ENCODE data around the gene SDK1.
"Not testable (repeated sequence)": the region's sequence is repeated elsewhere in the genome, so short reads cannot be mapped to it uniquely, and the experiment has no call there.

The SDK1 gene

DNA sequence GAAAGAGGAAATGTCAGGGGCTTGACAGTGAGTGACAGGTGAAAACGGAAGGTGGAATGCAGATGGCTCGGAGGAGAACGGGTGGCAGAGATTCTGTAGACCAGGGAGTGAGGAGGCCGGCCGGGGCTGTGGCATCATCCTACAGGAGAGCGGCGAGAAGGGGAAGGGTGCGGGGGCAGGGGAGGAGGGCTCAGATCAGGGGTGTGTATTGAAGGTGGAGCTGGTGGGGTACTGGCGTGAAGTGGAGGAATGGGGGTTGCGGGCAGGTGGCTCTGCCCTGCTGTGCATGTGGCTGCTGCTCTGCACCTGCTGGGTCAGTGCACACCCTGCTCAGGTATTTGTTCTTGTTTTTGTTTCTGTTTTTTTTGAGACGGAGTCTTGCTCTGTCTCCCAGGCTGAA, 910.2 kb downstream of the SDK1 start:
- no peak for DNase-seq

DNA sequence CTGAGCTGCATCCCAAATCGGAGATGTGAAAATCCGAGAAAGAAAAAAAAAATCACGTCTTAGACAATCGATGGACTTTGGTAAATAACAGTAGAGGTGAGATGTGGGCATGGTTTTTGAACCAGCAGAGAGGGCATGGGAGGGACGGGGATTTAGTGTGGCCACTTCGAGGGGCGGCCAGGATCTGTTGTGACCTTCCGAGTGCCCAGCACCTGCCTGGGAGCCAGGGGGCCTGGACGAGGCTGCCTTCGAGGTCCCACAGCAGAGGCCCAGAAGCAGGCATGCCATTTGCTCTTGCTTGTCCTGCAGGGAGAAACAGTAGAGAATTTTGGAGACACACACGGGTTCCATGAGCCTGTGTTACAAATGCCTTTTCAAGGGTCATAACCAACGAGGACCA, 911.3 kb downstream of the SDK1 start:
- no peak for DNase-seq

DNA sequence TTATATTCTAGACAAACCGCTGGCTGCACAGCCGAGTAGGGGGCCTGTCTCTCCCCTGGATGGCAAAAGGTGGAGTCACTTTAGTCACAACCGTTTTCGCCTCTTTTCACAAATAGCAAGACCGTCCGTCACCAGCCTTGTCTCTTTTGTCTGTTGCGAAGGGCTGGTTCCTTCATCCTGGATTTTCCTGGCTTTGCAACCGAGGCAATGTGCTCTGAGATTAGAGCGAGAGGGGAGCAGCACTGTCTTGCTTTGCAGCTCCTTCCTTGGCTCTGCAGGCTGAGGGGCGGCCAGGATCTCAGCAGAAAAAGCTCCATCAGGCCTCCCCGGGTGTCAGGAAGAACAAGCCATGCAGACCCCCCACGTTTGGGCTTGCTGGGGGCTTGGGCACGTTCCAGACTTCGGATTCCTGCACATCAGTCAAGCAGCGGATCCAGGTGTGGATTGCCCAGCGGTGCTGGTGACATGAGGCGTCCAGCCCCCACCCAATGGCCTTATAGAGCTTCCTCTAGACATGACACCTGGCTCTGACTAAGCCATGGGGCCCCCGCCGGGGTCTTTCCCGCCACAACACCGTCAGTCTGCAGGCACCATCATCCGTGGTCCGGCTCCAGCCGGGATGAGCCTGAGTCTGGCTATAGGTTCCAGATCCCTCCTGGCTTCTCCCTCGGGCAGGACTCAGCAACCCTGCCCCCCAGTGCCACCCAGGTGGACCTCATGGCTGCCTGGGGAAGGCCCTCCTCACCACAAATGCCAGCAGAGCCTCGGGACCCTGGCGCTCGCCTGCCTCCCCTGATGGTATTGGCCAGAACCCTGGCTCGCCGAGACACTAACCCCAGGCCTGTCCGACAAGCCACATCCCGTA, 913.5 kb downstream of the SDK1 start:
- DNase-seq = no peak

DNA sequence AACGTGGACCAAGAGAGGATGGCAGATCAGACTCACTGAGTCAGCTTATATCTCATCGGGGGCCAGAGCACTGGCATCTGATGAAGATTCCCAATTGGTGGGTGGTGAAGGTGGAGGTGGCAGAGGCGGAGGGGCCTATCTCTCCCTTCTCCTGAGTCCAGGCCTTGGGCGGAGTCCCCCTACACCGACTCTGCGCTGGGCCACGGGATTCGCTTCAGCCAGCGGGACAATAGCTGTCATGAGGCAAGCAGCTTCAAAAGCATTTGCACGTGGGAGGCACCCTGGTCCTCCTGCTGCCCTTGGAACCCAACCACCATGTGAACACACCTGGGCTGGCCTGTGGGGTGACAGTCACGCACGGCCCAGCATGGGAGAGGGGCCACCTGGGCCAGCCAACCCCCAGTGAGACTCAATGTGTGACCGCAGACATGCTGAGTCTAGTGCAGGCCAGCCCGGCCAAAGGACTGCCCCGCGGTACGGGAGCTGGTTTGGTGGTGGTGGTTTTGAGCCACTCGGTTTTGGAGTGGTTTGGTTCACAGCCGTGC, 914.2 kb downstream of the SDK1 start:
- DNase-seq = no peak

DNA sequence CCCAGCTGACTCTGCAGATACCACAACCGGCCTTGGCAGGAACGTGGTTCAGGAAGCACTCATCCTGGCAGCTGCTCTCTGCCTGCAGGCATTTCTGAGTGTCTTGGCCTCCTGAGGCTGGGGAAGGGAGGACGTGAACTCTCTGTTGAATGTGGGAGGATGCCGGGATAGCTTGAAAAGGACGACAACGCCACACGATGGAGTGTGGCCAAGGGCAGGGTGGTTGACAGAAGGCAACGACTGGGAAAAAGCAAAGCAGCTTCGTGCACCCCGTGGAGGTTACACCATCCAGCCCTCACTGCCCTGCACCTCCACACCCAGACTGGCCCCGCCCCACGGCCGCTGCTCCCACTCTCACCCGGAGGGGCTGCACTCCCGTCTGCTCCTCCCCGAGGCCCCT, 915.0 kb downstream of the SDK1 start:
- no peak for DNase-seq

DNA sequence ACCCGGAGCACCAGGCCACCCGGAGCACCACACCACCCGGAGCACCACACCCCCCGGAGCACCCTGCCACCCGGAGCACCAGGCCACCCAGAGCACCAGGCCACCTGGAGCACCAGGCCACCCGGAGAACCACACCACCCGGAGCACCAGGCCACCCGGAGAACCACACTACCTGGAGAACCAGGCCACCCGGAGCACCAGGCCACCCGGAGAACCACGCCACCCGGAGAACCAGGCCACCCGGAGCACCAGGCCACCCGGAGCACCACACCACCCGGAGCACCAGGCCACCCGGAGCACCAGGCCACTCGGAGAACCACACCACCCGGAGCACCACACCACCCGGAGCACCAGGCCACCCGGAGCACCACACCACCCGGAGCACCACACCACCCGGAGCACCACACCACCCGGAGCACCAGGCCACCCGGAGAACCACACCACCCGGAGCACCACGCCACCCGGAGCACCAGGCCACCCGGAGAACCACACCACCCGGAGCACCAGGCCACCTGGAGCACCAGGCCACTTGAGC, 916.1 kb downstream of the SDK1 start:
- DNase-seq = not testable (repeated sequence)

DNA sequence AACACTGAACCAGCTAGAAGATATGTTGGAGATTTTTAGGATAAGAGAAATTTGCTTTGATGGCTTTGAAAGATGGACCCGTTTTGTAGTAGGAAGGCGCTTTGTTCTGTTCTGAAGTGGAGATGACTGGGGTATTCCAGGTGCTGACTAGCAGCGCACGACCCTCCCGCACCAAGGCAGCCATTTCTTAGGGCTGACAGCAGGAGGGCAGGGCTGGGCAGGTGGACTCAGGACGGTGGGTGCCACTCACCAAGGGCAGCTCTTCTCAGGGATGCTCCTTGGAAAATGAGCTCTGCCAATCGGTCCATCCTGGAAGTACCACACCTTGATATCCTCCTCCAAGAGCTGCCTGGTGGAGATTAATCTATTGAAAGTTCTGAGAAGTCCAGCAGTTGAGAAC, 917.4 kb downstream of the SDK1 start:
- no peak for DNase-seq

DNA sequence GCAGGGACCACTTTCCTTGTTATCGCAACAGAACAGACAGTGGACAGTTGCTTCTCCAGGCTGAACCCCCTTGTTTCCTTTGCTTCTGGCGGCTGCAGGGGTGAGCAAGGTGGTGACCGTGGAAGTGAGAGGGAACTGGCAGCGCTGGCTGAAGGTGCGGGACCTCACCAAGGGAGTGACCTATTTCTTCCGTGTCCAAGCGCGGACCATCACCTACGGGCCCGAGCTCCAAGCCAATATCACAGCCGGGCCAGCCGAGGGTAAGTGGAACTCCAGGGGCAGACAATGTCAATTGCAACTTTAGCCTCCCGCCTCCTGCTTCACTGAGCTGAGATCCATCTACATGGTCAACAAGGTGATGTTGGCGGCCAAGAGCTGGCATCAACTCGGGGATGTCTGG, 919.0 kb downstream of the SDK1 start:
- no peak for DNase-seq

DNA sequence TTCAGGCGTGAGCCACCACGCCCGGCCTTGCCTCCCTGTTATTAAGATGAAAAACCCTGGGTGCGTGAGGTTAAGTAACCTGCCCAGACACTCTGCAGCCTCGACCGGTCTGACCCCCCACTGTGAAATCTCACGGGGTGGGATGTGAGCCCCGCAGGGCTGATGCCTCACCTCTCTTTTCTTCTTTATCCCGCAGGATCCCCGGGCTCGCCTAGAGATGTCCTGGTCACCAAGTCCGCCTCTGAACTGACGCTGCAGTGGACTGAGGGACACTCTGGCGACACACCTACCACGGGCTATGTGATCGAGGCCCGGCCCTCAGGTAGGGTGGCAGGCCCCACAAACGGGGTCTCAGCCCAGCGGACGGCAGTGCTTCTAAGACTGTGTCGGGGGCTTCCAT, 920.0 kb downstream of the SDK1 start:
- DNase-seq = no peak

DNA sequence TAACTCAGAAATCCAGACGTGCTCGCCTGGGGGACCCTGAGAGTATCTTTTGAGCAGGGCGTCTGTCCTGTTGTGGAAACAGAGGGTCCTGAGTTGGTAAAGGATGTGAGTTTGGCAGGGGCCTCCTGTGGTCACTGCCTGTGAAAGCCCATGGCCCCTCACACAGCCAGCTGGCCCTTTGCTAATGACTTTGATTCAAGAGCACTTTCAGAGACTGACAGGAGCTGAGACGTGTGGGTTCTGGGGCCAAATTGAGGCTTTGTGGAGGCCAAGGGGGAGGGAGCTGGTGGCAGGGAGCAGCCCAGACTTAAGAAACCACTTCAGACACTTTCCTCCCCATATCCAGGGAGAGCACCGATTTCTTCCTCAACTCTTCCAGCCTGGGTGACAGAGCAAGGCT, 921.6 kb downstream of the SDK1 start:
- DNase-seq = no peak

DNA sequence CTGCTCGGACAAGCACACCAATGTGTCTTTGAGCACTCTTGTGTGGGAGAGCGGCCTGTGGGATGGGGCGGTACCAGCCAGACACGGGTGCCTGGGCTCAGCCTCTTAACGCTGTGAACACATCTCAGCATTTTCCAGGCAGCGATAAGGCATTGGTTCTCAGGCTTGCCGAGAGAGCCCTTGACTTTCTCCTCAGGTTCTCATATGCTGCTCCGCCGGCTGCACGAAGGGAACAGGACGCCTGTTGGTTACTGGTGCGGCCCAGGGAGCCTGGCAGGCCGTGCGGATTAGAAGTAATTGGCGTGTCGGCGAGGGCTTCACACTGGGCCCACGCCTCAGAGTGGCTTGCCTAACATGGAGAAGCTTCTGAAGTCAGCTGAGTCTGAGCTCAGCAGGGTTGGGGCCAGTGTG, 924.3 kb downstream of the SDK1 start:
- no peak for DNase-seq

DNA sequence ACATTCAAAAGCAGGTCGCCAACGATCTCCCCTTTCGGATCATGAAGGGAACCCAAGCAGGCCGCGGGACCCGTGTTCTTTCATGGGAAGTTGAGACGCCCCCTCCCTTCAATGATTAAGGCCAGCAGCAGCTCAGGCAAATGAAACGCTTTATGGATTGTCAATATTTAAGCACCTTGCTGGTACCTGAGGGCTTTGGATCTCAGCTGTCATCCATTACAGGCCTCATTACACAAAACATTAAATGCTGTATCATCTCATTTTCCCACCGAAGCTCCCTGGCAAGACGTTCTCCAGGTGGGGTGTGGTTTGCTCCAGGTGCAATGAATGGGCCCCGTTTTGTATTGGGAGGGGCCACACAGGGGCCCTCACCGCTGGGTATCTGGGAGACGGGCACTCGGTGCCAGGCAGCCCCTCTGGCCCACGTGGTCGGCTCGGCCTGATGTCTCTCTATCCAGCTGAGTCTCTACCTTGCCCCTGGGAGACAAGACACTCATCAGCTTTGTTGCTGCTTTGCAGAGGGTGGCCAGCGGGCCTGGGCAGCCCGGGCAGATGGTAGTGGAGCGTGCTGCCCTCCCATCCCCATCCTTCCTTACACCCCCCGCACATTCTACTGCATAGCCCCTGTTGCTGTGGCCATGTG, 925.0 kb downstream of the SDK1 start:
- DNase-seq = no peak

DNA sequence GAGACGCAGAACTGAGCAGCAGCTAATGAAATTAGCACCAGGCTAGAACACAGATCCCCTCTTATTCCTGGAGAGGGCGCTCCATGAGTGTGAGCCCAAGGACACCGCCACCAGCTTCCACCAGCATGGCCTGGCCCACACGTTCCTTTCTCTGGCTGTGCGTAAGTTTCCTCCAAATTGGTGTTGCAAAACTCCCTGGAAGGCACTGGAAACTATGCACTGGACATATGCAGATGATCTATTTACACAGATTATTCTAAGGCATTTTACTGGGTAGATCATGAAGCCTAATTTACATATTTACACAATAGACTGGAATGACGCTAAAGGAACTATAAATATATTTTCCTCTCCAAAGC, 925.5 kb downstream of the SDK1 start:
- no peak for DNase-seq

DNA sequence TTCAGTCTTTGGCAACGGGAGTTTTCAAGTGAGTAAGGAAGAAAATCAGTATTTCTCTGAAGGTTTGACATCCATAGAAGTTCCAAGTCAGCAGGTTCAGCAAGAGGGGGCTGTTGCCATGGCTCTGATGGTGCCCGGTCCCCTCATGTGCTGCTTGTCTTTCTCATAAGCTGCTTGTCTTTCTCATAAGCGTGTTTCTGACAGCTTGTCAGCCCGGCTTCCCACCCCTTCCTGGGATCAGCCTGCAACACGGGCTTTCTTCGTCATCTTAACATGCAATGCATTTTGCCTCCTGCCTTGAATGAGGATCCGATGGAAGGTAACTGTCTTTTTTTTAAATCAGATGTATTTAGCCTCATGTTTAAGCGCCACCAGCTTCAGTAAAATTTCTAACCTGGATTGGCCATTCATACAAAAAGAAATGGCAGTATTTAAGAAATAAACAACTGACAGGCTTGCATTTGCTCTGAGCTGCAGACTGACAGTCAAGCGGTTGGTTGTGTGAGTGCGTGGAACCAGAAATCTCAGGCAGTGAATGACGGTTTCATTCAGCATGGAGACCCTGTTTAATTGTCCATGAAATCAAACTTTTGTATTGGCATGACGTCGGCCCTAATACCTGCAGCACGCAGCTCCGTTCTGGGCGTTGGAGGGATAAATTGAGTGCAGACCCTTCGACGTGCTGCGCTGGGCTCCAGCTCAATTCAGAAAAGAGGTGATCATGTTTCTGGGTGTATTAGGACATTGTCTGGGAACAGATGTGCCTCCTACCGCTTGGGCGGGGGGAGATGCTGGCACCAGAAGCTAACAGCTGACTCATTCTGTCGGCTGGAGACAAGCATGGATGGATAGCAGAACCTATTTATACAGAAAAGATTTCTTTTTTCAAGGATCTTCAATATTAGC, 926.3 kb downstream of the SDK1 start:
- no peak for DNase-seq

DNA sequence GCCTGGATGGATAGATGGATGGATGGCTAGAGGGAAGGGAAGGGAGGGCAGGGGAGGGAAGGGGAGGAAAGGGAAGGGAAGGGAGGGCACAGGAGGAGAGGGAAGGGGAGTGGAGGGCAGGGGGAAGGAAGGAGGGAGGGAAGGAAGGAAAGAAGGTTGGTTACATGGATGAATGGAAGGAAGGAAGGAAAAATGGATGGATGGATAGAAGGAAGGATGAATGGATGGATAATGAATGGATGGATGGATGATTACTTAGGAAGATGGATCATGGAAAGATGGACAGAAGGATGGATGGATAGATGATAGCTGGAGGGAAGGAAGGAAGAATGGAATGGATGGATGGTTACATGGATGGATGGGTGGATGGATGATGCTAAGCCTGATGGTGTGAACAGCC, 929.3 kb downstream of the SDK1 start:
- DNase-seq = no peak

DNA sequence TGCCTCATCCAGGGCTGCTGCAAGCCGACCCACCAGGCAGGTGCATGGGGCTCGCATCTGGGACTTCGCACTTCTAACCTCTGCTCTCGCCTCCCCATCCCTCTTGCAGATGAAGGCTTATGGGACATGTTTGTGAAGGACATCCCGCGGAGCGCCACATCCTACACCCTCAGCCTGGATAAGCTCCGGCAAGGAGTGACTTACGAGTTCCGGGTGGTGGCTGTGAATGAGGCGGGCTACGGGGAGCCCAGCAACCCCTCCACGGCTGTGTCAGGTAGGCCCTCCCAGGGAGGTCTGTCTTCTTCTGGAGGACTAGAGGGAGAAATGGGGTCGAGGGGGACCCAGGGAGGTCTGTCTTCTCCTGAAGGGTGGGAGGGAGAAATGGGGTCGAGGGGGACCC, 932.1 kb downstream of the SDK1 start:
- DNase-seq = no peak

DNA sequence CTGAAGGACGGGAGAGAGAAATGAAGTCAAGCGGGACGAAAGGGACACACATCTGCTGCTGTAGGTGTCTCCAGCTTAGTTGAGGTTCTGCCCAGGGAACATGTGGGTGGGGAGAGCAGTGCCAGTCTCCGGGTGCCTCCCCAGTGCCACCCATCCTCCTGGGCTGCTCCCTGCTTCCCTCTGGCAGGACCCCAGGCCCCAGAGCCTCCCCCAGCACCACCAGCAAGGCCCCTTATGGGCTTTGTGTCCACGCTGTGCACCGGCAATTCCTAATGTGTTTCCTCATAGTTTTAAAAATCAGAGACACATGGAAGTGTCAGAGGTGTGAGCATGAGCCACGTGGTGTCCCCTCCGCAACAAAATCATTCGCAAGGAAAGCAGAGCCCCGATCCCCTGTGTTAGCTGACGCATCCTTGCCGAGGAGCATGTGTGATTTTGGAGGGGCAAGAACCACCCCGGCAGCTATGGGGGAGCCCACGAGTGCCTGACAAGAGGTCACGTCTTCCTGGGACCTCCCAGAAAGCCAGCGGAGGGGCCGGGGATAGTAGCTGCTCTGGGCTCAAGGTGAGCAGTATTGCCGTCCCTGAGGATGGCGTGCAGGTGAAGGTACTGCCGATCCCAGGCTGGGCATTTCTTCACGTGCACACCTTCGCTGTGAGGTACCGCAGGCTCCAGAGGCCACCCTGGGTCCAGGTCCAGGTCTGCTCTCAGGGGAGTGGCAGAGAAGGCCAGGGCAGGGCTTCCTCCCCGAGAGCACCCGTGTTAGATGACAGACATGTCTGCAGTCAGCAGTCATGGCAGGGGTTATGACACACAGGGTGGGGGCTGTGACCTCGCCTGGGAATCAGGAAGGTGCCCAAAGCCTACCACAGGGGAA, 932.8 kb downstream of the SDK1 start:
- DNase-seq = no peak

DNA sequence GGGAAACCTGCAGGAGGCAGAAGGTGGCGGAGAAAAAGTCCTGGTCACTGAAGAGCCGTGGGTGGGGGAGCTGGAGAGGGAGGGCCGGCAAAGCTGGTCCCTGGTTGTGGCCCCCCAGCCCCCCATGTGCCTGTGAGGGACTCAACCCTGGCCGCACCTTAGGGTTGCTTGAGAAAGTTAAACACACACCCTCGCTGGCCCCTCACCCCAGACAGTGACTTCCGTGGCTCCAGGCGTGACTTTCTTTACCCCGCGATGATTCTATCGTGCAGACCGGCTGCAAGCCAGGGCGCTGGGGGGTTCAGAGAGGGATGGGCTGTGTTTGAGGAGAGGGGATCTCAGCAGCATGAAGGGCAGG, 933.4 kb downstream of the SDK1 start:
- DNase-seq = no peak

DNA sequence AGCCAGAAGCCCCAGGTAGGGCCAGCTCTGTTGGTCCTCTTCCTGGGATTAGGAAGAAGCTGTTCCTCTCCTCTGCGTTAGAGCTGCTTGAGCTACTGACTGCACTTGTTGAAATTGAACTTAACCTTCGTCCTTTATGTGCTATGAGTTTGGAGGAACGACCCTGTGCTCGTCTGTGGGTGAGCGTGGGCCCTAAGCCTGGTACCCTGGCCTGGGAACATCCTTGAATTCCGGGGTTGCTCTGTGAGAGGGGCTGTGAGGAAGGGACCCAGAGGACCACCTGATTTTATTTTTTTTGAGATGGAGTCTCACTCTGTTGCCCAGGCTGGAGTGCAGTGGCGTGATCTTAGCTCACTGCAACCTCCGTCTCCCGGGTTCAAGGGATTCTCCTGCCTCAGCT, 933.8 kb downstream of the SDK1 start:
- DNase-seq = no peak

DNA sequence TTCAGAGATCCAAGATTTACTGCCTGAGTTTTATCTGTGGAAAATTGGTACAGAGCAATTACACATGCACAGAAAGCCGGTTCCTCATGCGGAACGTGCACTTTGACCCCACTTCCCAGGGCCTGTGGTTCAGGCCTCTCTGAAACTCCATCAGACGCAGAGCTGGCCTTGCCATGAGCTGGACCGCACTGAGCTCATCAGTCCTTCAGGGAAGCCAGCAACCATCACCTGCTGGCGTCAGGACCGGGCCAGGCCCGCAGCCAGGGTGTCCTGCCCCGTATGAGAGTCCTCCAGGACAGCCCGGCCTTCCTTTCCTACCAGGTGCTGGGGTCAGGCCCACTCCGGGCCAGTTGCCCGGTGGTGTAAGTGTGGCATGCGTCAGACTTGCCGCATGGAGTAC, 934.5 kb downstream of the SDK1 start:
- no peak for DNase-seq

DNA sequence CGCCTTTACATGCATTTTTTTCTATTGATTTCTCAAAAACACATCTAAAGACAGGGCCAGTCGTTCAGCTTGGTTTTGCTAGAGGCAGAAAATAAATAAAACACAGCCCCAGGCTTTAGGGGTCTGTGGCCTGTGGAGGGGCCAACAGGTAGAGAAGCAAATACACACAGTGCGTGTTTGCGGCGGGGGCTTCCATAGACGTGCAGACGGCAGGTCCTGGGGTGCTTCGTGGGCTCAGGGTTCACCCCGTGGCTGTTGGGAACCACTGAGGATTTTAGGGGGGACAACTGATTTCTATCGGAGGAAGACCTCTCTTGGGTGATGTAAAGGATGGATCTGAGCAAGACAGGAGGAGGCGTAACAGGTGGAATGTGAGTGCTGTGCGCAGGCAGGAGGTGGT, 935.3 kb downstream of the SDK1 start:
- no peak for DNase-seq

DNA sequence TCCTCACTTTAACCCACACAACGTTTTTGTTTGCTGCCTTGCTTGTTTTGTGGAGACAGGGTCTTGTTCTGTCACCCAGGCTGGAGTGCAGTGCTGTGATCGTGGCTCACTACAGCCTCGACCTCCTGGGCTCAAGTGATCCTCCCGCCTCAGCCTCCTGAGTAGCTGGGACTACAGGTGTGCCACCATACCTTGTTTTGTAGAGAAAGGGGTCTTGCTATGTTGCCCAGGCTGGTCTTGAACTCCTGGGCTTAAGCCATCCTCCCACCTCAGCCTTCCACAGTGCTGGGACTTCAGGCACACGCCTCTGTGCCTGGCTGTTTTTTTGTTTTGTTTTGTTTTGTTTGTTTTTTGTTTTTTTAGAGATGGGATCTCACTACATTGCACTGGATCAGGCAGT, 935.8 kb downstream of the SDK1 start:
- not testable (repeated sequence) for DNase-seq
